T-helper 2 cell treated with Interferon-gamma antibody and Interleukin-4, amounts not matched to agents 100 ng/mL and 5 ng/mL, for 36 hours (primary cell): ENCODE measurements around the gene ILK. TPM values are rescaled to one million over a fixed set of nuclear protein-coding genes. Genes with fewer than 3 reads are reported as not detected.

ENCODE experiments used
- intact Hi-C: fragments of 100-400 bp; cut with micrococcal nuclease; formaldehyde crosslinking; loops from one replicate; pipeline ENCODE4 v1.15.1; 2023
- total RNA-seq: library from RNA; stranded (reverse); gene quantifications from 2 replicates; pipeline ENCODE4 v1.2.3, GENCODE V29; 2022

The ILK gene
- total RNA-seq, 1 donor from 2014 or later, result 128 TPM

DNA sequence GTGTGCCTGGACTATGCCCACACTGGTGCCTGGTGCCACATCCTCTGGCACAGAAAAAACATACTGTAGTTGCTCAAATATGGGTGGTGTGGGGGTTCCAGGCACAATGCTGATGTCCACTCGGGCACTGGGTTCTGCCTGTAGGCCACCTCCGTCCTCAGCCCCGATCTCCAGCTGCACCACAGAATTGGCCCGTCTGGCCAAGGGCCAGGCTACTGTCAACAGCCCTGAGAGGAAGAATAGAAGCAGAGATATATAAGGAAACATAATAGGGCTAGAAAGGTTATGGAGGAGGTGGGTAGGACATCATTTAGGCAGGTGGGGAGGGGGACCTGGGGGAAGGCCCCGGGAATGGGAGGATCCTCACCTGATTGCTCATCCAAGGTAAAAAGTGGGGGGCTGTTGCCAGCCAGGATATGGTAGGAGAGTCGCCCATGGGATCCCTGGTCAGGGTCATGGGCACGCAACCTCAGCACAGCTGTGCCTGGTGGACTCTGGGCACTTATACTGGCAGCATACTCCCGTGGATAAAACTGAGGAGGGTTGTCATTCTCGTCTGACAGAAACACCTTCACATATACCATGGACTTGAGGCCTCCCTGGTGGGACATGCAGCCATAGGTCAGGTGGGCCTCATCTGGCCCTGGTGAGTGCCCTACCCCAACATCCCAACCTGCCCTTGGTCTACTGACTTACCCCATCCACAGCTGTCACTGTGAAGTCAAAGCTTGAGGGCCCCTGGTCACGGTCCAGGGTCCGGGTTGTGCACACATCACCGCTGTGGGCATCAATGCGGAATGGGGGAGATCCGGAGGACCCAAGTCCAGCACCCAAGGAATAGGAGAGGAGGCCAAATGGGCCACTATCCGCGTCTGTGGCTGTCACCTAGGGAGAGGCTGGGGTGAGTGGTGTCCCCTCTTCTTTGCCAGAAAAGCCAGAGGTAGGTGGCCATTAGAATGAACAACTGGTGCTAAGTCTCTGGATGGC, 30.1 kb downstream of the ILK start:
- intact Hi-C loops, result no loop called here

DNA sequence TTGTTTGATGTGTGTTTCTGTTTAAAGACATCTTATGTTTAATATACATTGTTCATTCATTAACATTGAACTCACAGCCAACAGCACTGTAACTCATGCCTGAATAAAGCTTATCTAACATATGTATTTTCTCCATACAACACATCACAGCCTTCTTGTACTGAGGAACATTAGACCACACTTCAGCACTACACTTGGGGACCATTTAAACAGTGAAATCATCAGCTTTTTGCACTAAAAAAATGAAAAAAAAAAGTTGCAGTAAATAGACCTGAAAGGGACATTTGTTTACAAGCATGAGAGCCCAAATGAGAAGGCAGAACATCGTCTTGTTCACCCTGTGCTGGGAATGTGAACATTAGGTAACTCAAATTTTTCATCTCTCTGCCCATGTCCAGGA, 31.0 kb downstream of the ILK start:
- intact Hi-C loops, result no loop called here

GRCh38 chr11:6635082-6635932, 31.7 kb downstream of the ILK start:
- intact Hi-C loops, result no loop called here

GRCh38 chr11:6636480-6636879, 32.9 kb downstream of the ILK start:
- intact Hi-C loops, result no loop called here

- intact Hi-C loops, result no loop called here
Measured at GRCh38 chr11:6637871-6638270, 34.3 kb downstream of the ILK start.

GRCh38 chr11:6638429-6638828, 34.9 kb downstream of the ILK start:
- intact Hi-C loops, result no loop called here

DNA sequence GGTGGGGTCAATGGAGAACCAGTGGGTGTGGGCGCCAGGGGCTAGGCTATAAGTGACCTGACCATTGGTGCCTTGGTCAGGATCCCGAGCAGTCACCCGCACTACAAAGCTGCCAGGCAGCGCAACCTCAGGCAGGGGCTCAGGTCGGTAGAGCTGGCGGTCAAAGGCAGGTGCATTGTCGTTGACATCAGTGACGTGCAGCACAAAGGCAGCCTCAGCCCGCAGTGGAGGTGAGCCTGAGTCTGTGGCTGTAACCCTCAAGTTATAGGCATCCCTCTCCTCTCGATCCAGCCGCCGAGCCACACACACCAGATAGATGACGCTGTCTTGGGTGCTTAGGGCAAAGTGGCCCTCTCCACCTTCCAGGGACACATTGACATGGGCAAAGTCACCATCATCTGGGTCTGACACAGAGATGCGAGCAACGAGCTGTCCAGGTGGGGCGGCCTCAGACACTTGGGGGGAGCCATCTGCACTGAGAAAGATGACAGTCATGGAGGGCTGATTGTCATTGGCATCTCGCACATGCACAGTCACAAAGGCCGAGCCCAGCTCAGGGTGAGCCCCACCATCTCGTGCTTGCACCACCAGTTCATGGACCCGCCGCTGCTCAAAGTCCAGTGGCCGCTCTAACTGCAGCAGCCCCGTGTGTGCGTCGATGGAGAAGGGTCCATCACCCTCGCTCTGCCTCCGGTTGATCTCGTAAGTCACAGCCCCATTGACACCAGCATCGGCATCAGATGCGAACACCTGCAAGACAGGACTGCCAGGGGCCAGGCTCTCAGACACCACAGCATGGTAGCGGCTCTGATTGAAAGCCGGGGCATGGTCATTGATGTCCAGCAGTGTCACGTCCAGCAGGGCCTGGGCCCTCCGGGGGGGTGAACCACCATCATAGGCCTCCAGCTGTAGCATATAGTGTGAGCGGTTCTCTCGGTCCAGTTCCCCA, 36.7 kb downstream of the ILK start:
- intact Hi-C loops, result no loop called here

DNA sequence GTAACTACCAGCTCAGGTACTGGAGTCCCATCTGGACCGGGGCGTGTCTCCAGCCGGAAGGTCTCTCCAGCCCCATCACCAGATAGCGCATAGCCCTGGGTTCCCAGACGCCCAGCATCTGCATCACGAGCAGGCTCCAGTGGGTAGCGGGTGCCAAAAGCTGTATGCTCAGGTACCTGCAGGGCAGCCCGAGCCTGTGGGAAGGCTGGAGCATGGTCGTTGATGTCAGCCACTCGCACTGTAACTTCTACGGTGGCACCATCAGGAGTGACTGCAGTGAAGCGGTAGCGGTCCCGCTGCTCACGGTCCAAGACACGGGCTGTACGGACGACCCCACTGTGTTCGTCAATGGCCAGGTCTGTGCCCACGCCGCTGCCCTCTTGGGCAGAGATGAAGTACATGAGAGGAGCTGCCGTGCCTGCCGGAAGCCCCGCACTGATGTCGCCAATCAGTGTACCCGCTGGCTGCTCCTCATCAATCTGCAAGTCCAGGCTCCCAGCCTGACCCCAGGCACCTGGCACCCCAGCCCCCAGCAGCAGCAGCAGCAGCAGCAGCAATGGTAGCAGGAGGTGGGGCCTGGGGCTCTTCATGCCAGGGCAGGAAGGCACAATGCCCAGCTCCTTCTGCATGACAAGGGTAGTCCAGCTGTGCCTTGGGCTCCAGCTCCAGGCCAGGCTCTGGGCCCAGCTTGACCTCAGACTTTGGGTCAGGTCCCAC, 37.6 kb downstream of the ILK start:
- intact Hi-C loops, result no loop called here

GRCh38 chr11:6642957-6643356, 39.4 kb downstream of the ILK start:
- intact Hi-C loops, result no loop called here

DNA sequence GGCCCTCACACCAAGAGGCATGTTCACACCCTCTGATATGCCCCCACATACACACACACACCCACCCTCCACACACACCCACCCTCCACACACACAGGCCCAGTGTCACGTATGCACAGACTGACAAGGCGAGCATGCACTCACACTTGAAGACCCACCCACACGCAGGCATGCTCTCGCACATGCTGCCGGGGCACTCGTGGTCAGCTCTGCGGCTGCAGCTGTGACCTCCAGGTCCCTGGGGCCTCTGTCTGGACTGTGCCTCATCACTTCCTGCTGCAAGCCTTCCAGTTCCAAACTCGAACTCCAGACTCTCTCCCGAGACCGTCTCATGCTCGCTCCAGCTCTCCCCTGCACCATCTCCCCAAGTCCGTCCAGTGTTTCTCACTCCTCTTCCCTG, 42.5 kb downstream of the ILK start:
- intact Hi-C loops, result loop anchor here (5.0 kb wide), 1 partner anchor 36 kb away; the partner anchor contains the start of gene MRPL17

- intact Hi-C loops, result loop anchor here (5.0 kb wide), 1 partner anchor 36 kb away; the partner anchor contains the start of gene MRPL17
Measured at GRCh38 chr11:6646576-6646917, 43.0 kb downstream of the ILK start.

GRCh38 chr11:6646918-6647679, 43.5 kb downstream of the ILK start:
- intact Hi-C loops, result loop anchor here (5.0 kb wide), 1 partner anchor 35 kb away; the partner anchor contains the start of gene MRPL17

GRCh38 chr11:6647836-6648235, 44.3 kb downstream of the ILK start:
- intact Hi-C loops, result loop anchor here (5.0 kb wide), 1 partner anchor 34 kb away; the partner anchor contains the start of gene MRPL17

DNA sequence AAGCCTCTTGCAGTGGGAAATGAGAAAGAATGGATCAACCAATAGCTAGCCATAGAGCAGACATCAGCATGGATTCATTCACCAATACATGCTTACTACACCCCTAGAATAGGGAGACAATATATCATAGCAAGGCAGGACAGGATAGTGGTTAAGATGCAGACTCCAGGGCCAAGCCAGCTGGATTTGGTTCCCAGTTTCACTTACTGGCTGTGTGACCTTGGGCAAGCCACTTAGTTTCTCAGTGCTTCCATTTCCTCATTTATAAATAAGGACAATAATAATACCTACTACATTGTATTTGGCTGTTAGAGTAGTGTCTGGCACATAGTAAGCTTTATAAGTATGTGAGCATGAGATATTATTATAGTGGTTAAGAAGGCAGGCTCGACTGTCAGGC, 44.9 kb downstream of the ILK start:
- intact Hi-C loops, result loop anchor here (5.0 kb wide), 1 partner anchor 34 kb away; the partner anchor contains the start of gene MRPL17

GRCh38 chr11:6650104-6650503, 46.5 kb downstream of the ILK start:
- intact Hi-C loops, result no loop called here

DNA sequence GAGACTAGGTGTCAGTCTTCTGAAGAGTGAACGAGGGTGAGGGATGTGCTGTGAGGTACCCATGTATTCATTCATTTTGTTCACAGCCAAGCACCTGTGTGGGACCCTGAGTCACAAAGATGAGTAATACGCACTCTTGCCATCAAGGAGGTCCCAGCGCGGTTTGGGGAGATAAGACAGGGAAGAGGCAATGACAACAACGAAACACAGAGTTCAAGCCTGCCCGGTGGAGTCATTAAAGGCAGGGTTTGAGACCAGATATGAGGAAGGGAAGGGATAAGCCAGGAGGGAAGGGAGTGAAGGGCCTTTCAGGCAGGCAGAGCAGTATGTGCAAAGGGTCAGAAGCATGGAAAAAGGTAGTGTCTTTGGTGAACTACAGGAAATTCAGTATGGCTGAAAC, 47.4 kb downstream of the ILK start:
- intact Hi-C loops, result no loop called here

DNA sequence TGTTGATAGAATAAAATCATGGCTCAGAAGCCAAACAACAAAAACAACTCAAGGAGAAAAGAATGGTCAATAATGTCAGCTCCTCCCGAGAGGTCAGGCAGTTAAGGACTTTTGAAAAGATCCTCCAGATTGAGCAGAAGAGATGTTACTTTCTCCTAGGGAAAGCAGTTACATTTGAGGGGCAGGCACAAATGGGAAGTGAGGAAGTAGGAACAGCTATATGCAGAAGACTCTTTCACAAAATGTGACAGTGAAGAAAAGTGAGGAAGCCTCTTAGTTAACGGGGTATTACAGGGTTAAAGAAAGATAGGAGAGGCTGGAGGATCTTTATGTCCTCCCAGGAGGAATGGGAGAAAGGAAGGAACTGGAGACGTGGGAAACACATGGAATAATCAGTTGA, 48.6 kb downstream of the ILK start:
- intact Hi-C loops, result no loop called here

DNA sequence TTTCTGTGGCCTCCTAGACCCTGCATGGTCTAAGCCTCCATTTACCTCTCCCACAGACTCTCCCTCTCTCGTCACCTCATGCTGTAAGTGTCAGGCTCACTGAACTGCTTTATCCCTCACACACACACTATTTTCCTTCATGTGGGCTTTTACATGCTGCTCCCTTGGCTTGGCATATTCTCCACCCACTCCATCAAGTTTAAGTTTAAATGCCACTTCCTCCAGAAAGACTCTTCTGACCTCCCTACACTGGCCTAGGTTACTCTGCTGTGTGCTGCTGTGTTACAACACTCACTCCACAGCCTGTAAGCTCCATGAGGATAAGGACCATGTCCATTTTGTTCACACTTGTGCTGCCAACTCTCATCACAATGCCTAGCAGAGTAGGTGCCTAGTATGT, 49.5 kb downstream of the ILK start:
- intact Hi-C loops, result no loop called here

DNA sequence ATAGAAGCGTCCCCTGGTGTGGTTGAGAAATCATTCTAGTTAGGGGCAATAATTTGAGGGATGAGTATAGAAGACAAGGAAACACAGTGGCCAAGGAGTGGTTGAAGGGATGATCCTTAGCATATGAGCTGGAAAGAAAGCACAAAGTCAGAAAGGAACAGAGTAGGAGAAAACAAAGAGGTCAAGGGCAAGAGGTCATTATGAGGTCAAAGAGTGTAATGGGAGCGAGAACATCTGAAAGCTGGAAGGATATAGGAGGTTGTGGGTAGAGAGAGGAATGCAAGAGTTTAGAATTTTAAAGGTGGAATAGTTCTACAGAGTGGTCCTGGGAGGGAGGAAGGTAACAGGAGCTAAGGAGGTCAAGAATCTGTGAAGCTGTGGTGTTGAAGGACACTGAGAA, 50.1 kb downstream of the ILK start:
- intact Hi-C loops, result no loop called here
